A549 treated with GW870086 at 1 μM for 4 hours (cell line): ENCODE data around the gene REST. TPM values are rescaled to one million over a fixed set of nuclear protein-coding genes. Genes with fewer than 3 reads are reported as not detected.

Experiments used
- total RNA-seq: library from RNA; stranded (reverse); fragments of 200-300 nt; extraction: Qiagen RNA extraction; gene quantifications from 5 replicates; pipeline ENCODE4 v1.2.3, GENCODE V29; 2022; ENCODE audit warnings: low read depth

REST gene
- 6.1 to 8.8 TPM (median 7.9 TPM) in 5 replicates for total RNA-seq

GRCh38 chr4:56907489-56908205 lies at the start of gene REST:
TSS of gene REST (plus strand) at chr4:56907900. CDS start at chr4:56910639, 2,739 bp downstream.

GRCh38 chr4:56977321-56978012 lies 69.8 kb downstream of the REST start, which contains the start of gene NOA1:
TSS of gene NOA1 (minus strand) at chr4:56977606. CDS start at chr4:56977585, 21 bp downstream.

GRCh38 chr4:56978750-56979303 lies 71.1 kb downstream of the REST start, which contains the start of gene POLR2B:
TSS of gene POLR2B (plus strand) at chr4:56978896. CDS start at chr4:56978986, 90 bp downstream.

Other genes starting within 250 kb of the REST start
- not detected in 5 replicates for gene HOPX, start 226.6 kb upstream of the REST start, total RNA-seq
- 0.49 TPM in 1 of 5 replicates, not detected in the others for gene SPINK2, start 86.2 kb upstream of the REST start, total RNA-seq
- 13.9 to 17.5 TPM (median 15.8 TPM) in 5 replicates for gene NOA1, start 69.7 kb downstream of the REST start, total RNA-seq
- gene POLR2B, start 71.0 kb downstream of the REST start, total RNA-seq: 59.5 to 71.6 TPM (median 68.4 TPM) in 5 replicates
- gene IGFBP7, start 202.5 kb downstream of the REST start, total RNA-seq: 199 to 338 TPM (median 251 TPM) in 5 replicates